ENCODE results near the gene SLC39A9.
"Not testable (repeated sequence)": the region's sequence is repeated elsewhere in the genome, so short reads cannot be mapped to it uniquely, and the experiment has no call there.

SLC39A9 gene

GRCh38 chr14:69479696-69480095, 81.2 kb downstream of the SLC39A9 start:
- no peak for DNase-seq

GRCh38 chr14:69480136-69480535, 81.6 kb downstream of the SLC39A9 start:
- DNase-seq, result no peak

GRCh38 chr14:69481815-69482568, 83.5 kb downstream of the SLC39A9 start:
- peak; percentile 99 for DNase-seq

- peak; percentile 52 for DNase-seq
Observed at GRCh38 chr14:69483765-69484443, 85.4 kb downstream of the SLC39A9 start.

GRCh38 chr14:69484444-69485314, 86.2 kb downstream of the SLC39A9 start, which contains the start of gene PLEKHD1:
Gene PLEKHD1, plus strand, starts transcription at chr14:69484728. Its CDS starts 238 bp downstream, at chr14:69484966.
- DNase-seq, result peak; percentile 66

GRCh38 chr14:69485315-69485660, 86.8 kb downstream of the SLC39A9 start:
- no peak for DNase-seq

GRCh38 chr14:69485701-69486100, 87.2 kb downstream of the SLC39A9 start:
- DNase-seq, result no peak

- no peak for DNase-seq
Observed at GRCh38 chr14:69487226-69487625, 88.7 kb downstream of the SLC39A9 start.

- DNase-seq, result no peak
Observed at GRCh38 chr14:69487771-69488170, 89.3 kb downstream of the SLC39A9 start.

GRCh38 chr14:69489495-69489894, 91.0 kb downstream of the SLC39A9 start:
- DNase-seq, result no peak

GRCh38 chr14:69490219-69490918, 91.9 kb downstream of the SLC39A9 start:
- DNase-seq, result no peak

GRCh38 chr14:69491193-69491592, 92.7 kb downstream of the SLC39A9 start:
- no peak for DNase-seq

- DNase-seq, result no peak
Observed at GRCh38 chr14:69493038-69493437, 94.5 kb downstream of the SLC39A9 start.

- DNase-seq, result no peak
Observed at GRCh38 chr14:69493791-69494190, 95.3 kb downstream of the SLC39A9 start.

GRCh38 chr14:69495341-69495921, 96.9 kb downstream of the SLC39A9 start:
- DNase-seq, result no peak

- not testable (repeated sequence) for DNase-seq
Observed at GRCh38 chr14:69497866-69498265, 99.4 kb downstream of the SLC39A9 start.

- not testable (repeated sequence) for DNase-seq
Observed at GRCh38 chr14:69498286-69498685, 99.8 kb downstream of the SLC39A9 start.

GRCh38 chr14:69499436-69499835, 100.9 kb downstream of the SLC39A9 start:
- DNase-seq, result no peak

GRCh38 chr14:69500096-69500495, 101.6 kb downstream of the SLC39A9 start:
- DNase-seq, result no peak

GRCh38 chr14:69500736-69501135, 102.2 kb downstream of the SLC39A9 start:
- peak; percentile 52 for DNase-seq

GRCh38 chr14:69501423-69501838, 102.9 kb downstream of the SLC39A9 start:
- peak; percentile 81 for DNase-seq

- DNase-seq, result no peak
Observed at GRCh38 chr14:69504775-69505174, 106.3 kb downstream of the SLC39A9 start.
